GM12878 (cell line): Measurements from ENCODE around the gene SIK3. TPM values are rescaled to one million over a fixed set of nuclear protein-coding genes. Genes with fewer than 3 reads are reported as not detected.

ENCODE experiments used
- ASH2L ChIP-seq: fragments of 300-600, 200-600 bp; sonication (generic); IDR thresholded peaks from 2 replicates; pipeline ENCODE4 v1.6.1; 2017; ENCODE audit warnings: low read depth, mild to moderate bottlenecking, borderline replicate concordance
- BHLHE40 ChIP-seq, 2 experiments: fragments of 450-650 bp in 1 of 2; IDR thresholded peaks; 2 replicates each; pipeline ENCODE4 v1.6.1; 2011 to 2017; ENCODE audit warnings: low read depth in 2 of 2, borderline replicate concordance in 1 of 2, improper control_type of control experiment in 1 of 2, low read length in 1 of 2, mild to moderate bottlenecking in 1 of 2
- BRCA1 ChIP-seq: IDR thresholded peaks from 2 replicates; pipeline ENCODE4 v1.6.1; 2011; ENCODE audit warnings: low read depth, low read length, improper control_type of control experiment
- CHD1 ChIP-seq: IDR thresholded peaks from 2 replicates; pipeline ENCODE4 v1.6.1; 2012; ENCODE audit warnings: low read depth, low read length, improper control_type of control experiment
- FOXK2 ChIP-seq: fragments of 450-650 bp; IDR thresholded peaks from 2 replicates; pipeline ENCODE4 v1.6.1; 2017; ENCODE audit warnings: mild to moderate bottlenecking, moderate library complexity
- GATAD2B ChIP-seq: fragments of 450-650 bp; conservative IDR thresholded peaks from 2 replicates; pipeline ENCODE4 v1.6.1; 2017; ENCODE audit warnings: low read depth, mild to moderate bottlenecking, moderate library complexity
- MXI1 ChIP-seq: fragments of 150-350 bp; IDR thresholded peaks from 2 replicates; pipeline ENCODE4 v1.6.1; 2011; ENCODE audit warnings: low read depth, mild to moderate bottlenecking, inconsistent platforms, low read length, improper control_type of control experiment
- NFYB ChIP-seq: IDR thresholded peaks from 2 replicates; pipeline ENCODE4 v1.6.1; 2011; ENCODE audit warnings: low read depth, mild to moderate bottlenecking, low read length, improper control_type of control experiment, moderate library complexity; ENCODE audit not compliant: insufficient read depth
- NRF1 ChIP-seq: conservative IDR thresholded peaks from 2 replicates; pipeline ENCODE4 v1.6.1; 2011; ENCODE audit warnings: mild to moderate bottlenecking, low read depth, low read length, improper control_type of control experiment
- RAD51 ChIP-seq: fragments of 450-650 bp; IDR thresholded peaks from 2 replicates; pipeline ENCODE4 v1.6.1; 2016; ENCODE audit warnings: moderate library complexity, mild to moderate bottlenecking, inconsistent platforms
- ZNF274 ChIP-seq: IDR thresholded peaks from one replicate; pipeline ENCODE4 v1.8.0; 2011; ENCODE audit not compliant: insufficient read length, insufficient read depth
- polyA plus RNA-seq, 11 experiments: library from polyadenylated mRNA; depleted of rRNA in 4 of 11; unstranded in 6 of 11; stranded (reverse) in 5 of 11; fragments of >200 nt; fragmentation: Nextera tagmentation in 4 of 11; fragmentation: Illumina TruSeq in 1 of 11; extraction: Ambion mirVana in 4 of 11; extraction: Trizol in 1 of 11; gene quantifications; 1 replicate in 1 of 11; 2 replicates in 10 of 11; pipeline versions ENCODE4 v1.2.1 to v1.2.3, GENCODE V29; 2011 to 2016; ENCODE audit warnings: inconsistent platforms in 2 of 11, missing spikeins in 2 of 11, low read depth in 1 of 11
- total RNA-seq, 4 experiments: library from RNA; depleted of rRNA in 3 of 4; stranded (reverse); fragments of >200 nt in 3 of 4; fragmentation: Illumina TruSeq in 1 of 4; extraction: Trizol in 1 of 4; gene quantifications; 2 replicates each; pipeline versions ENCODE4 v1.2.1 to v1.2.3, GENCODE V29; 2013 to 2021
- TF ChIP-seq, protein P1 (sequence below): IDR thresholded peaks from 2 replicates; pipeline ENCODE4 v1.6.1; 2012; ENCODE audit warnings: improper control_type of control experiment, low read depth, low read length; ENCODE audit not compliant: insufficient replicate concordance
- TF ChIP-seq, protein P2 (sequence below): fragments of 450-650 bp; IDR thresholded peaks from 2 replicates; pipeline ENCODE4 v1.6.1; 2017; ENCODE audit warnings: mild to moderate bottlenecking, moderate library complexity
- TF ChIP-seq, protein P3 (sequence below): IDR thresholded peaks from 2 replicates; pipeline ENCODE4 v1.6.1; 2011; ENCODE audit warnings: mild to moderate bottlenecking, low read depth, low read length, moderate library complexity; ENCODE audit not compliant: insufficient replicate concordance
- TF ChIP-seq, protein P4 (sequence below): fragments of 450-650 bp; formaldehyde crosslinking; IDR thresholded peaks from 2 replicates; pipeline ENCODE4 v1.4.0; 2022; ENCODE audit warnings: mild to moderate bottlenecking, moderate library complexity

Gene SIK3
- total and polyA plus RNA-seq, 10 of the 15 experiments (the other 5 are each of a cell fraction or from before 2014, with no cell fraction given) = 2.5 to 31.9 (median 11.1) TPM

DNA sequence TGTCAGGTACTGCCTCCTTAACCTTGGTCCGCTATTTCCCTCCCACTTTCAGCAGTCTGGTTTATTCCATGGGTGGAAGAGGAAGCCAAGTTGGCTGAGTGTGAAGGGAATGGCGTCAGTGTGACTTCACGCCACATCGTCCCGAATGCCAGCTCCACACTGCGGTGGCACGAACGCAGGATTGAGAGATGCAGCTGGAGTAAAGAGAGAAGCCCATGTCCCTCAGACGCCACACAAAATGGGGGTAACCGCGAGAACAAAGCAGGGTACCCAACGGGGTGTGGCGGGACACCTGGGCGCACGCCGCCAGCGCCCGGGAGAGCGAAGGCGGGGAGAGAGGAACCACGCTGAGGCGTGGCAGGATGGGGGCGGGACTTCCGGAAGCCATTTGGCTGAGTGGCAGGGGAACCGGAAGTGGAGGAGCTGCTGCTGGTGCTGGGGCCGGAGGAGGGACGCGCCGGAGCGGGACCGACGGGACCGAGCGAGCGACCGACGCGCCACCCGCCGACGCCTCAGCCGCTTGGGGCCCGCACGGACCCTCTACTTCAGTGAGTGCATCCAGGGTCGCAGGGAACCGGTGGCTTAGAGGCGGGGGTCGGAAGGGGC is 45.7 kb upstream of the SIK3 start, which contains the start of gene PAFAH1B2 (continued):
- TF ChIP-seq BRCA1 (no peak), ASH2L (0 out of 2 replicates have a peak, but pooled peaks have one; percentile 32), RAD51 (no peak), MXI1 (peak; percentile 85; the same call in 1 of the 2 replicates), GATAD2B (no peak; the same call in 1 of the 2 replicates), BHLHE40 (IDR thresholded peaks at IDR 0.05; ENCODE audit: borderline replicate concordance in 1 of 2, low read depth in 2 of 2, low read length in 1 of 2) (peak in 1 of 2 experiments; percentile 68; a peak in 3 of 4 replicates), ZNF274 (no peak), CHD1 (no peak), FOXK2 (no peak), NFYB (no peak), NRF1 (no peak)
- TF ChIP-seq, protein P1, sequence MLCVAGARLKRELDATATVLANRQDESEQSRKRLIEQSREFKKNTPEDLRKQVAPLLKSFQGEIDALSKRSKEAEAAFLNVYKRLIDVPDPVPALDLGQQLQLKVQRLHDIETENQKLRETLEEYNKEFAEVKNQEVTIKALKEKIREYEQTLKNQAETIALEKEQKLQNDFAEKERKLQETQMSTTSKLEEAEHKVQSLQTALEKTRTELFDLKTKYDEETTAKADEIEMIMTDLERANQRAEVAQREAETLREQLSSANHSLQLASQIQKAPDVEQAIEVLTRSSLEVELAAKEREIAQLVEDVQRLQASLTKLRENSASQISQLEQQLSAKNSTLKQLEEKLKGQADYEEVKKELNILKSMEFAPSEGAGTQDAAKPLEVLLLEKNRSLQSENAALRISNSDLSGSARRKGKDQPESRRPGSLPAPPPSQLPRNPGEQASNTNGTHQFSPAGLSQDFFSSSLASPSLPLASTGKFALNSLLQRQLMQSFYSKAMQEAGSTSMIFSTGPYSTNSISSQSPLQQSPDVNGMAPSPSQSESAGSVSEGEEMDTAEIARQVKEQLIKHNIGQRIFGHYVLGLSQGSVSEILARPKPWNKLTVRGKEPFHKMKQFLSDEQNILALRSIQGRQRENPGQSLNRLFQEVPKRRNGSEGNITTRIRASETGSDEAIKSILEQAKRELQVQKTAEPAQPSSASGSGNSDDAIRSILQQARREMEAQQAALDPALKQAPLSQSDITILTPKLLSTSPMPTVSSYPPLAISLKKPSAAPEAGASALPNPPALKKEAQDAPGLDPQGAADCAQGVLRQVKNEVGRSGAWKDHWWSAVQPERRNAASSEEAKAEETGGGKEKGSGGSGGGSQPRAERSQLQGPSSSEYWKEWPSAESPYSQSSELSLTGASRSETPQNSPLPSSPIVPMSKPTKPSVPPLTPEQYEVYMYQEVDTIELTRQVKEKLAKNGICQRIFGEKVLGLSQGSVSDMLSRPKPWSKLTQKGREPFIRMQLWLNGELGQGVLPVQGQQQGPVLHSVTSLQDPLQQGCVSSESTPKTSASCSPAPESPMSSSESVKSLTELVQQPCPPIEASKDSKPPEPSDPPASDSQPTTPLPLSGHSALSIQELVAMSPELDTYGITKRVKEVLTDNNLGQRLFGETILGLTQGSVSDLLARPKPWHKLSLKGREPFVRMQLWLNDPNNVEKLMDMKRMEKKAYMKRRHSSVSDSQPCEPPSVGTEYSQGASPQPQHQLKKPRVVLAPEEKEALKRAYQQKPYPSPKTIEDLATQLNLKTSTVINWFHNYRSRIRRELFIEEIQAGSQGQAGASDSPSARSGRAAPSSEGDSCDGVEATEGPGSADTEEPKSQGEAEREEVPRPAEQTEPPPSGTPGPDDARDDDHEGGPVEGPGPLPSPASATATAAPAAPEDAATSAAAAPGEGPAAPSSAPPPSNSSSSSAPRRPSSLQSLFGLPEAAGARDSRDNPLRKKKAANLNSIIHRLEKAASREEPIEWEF = no peak
- TF ChIP-seq, protein P2, sequence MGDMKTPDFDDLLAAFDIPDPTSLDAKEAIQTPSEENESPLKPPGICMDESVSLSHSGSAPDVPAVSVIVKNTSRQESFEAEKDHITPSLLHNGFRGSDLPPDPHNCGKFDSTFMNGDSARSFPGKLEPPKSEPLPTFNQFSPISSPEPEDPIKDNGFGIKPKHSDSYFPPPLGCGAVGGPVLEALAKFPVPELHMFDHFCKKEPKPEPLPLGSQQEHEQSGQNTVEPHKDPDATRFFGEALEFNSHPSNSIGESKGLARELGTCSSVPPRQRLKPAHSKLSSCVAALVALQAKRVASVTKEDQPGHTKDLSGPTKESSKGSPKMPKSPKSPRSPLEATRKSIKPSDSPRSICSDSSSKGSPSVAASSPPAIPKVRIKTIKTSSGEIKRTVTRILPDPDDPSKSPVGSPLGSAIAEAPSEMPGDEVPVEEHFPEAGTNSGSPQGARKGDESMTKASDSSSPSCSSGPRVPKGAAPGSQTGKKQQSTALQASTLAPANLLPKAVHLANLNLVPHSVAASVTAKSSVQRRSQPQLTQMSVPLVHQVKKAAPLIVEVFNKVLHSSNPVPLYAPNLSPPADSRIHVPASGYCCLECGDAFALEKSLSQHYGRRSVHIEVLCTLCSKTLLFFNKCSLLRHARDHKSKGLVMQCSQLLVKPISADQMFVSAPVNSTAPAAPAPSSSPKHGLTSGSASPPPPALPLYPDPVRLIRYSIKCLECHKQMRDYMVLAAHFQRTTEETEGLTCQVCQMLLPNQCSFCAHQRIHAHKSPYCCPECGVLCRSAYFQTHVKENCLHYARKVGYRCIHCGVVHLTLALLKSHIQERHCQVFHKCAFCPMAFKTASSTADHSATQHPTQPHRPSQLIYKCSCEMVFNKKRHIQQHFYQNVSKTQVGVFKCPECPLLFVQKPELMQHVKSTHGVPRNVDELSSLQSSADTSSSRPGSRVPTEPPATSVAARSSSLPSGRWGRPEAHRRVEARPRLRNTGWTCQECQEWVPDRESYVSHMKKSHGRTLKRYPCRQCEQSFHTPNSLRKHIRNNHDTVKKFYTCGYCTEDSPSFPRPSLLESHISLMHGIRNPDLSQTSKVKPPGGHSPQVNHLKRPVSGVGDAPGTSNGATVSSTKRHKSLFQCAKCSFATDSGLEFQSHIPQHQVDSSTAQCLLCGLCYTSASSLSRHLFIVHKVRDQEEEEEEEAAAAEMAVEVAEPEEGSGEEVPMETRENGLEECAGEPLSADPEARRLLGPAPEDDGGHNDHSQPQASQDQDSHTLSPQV = no peak
- TF ChIP-seq, protein P3, sequence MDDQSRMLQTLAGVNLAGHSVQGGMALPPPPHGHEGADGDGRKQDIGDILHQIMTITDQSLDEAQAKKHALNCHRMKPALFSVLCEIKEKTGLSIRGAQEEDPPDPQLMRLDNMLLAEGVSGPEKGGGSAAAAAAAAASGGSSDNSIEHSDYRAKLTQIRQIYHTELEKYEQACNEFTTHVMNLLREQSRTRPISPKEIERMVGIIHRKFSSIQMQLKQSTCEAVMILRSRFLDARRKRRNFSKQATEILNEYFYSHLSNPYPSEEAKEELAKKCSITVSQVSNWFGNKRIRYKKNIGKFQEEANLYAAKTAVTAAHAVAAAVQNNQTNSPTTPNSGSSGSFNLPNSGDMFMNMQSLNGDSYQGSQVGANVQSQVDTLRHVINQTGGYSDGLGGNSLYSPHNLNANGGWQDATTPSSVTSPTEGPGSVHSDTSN = peak; percentile 95
- TF ChIP-seq, protein P4, sequence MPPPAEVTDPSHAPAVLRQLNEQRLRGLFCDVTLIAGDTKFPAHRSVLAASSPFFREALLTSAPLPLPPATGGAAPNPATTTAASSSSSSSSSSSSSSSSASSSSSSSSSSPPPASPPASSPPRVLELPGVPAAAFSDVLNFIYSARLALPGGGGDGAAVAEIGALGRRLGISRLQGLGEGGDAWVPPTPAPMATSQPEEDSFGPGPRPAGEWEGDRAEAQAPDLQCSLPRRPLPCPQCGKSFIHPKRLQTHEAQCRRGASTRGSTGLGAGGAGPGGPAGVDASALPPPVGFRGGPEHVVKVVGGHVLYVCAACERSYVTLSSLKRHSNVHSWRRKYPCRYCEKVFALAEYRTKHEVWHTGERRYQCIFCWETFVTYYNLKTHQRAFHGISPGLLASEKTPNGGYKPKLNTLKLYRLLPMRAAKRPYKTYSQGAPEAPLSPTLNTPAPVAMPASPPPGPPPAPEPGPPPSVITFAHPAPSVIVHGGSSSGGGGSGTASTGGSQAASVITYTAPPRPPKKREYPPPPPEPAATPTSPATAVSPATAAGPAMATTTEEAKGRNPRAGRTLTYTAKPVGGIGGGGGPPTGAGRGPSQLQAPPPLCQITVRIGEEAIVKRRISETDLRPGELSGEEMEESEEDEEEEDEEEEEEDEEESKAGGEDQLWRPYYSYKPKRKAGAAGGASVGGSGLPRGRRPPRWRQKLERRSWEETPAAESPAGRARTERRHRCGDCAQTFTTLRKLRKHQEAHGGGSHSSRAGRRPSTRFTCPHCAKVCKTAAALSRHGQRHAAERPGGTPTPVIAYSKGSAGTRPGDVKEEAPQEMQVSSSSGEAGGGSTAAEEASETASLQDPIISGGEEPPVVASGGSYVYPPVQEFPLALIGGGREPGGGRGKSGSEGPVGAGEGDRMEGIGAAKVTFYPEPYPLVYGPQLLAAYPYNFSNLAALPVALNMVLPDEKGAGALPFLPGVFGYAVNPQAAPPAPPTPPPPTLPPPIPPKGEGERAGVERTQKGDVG = no peak
